NCI-H187 (cell line): ENCODE data around the gene ACTA2.

Source experiments
- DNase-seq, 2 experiments: peaks; one replicate each; lab custom pipeline; 2025; lab: John Stamatoyannopoulos, UW

ACTA2 gene

GRCh38 chr10:88981435-88981834 is 28.9 kb upstream of the ACTA2 start:
- DNase-seq: no peak

- DNase-seq: no peak
These were observed 28.2 kb upstream of the ACTA2 start for GRCh38 chr10:88980800-88981199.

GRCh38 chr10:88980247-88980646 is 27.7 kb upstream of the ACTA2 start:
- no peak for DNase-seq

DNA sequence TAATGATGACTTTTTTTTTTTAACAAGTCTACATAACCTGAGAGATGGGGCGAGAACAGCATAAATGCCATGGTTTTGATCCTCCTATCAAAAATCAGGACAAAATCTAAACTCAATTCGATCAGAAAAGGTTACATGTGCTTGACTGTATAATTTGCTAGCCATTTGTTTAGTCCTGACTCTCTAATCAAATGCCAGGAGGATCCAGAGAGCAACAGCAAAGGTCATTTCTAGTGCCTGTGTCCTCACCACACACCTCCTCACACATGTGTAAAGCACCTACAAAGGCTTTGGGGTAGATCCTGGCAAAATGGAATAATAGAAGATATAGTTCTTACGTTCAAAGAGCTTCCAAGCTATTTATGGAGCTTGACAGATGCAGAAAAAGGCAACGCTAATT is 27.0 kb upstream of the ACTA2 start:
- no peak for DNase-seq

DNA sequence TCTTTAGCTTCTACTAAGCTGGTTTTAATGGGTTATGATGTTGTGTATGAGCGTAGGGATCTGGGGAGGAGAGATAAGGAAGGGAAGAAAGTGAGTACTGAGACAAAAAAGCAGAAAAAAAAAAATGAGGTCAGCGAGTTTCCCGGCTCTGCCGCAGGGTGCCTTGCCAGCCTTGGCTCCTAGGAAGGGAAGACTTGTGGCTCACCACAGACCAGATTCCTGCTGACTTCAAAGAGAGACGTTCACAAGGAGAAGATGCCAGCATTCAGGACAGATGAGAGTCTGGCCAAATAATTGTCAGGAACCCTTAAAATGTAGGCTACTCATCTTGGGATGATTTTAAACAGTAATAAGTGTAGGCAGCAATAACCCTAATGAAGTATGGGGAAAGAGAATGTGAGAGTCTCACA is 26.6 kb upstream of the ACTA2 start:
- no peak for DNase-seq

GRCh38 chr10:88978463-88978862 is 25.9 kb upstream of the ACTA2 start:
- DNase-seq: no peak

- no peak for DNase-seq
These were observed 22.8 kb upstream of the ACTA2 start for GRCh38 chr10:88975377-88975720.

DNA sequence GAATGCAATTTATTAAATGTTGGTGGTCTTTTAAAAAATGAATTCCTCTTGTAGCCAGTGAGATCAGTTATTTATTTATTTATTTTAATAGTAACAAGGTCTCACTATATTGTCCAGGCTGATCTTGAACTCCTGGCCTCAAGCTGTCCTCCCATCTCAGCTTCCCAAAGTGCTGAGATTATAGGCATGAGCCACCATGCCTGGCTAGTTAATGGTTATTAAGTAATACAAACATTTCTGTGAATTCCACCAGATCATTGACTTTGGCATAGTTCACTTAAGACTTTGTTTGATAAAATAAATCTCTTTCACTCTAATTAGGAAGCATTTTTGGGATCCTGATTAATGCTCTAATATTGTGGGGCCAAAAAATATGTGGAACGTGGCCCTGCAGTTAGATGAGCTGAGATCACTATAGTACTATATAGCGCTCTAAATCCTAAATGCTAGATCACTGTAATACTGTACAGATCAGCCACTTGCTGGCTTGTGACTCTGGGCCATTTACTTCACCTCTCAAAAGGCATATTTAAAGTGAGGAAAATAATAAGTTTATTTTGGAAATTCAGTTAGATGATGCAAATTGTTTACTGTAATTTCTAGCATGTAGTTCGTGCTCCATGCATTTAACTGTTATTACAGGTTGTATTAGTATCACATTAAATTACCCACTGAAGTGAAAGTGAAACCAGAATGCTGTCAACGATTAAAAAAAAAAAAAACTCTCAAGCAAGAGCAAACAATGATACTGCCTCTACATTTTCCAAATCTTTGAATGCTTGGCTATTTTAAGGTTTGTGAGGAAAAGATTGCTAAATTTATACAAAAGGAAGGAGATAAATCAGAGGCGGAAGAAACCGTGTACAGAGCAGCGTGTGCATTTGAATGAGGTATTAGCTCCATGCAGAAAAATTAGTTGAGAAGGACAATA is 22.1 kb upstream of the ACTA2 start:
- DNase-seq: no peak

- no peak for DNase-seq
These were observed 21.4 kb upstream of the ACTA2 start for GRCh38 chr10:88974012-88974411.

DNA sequence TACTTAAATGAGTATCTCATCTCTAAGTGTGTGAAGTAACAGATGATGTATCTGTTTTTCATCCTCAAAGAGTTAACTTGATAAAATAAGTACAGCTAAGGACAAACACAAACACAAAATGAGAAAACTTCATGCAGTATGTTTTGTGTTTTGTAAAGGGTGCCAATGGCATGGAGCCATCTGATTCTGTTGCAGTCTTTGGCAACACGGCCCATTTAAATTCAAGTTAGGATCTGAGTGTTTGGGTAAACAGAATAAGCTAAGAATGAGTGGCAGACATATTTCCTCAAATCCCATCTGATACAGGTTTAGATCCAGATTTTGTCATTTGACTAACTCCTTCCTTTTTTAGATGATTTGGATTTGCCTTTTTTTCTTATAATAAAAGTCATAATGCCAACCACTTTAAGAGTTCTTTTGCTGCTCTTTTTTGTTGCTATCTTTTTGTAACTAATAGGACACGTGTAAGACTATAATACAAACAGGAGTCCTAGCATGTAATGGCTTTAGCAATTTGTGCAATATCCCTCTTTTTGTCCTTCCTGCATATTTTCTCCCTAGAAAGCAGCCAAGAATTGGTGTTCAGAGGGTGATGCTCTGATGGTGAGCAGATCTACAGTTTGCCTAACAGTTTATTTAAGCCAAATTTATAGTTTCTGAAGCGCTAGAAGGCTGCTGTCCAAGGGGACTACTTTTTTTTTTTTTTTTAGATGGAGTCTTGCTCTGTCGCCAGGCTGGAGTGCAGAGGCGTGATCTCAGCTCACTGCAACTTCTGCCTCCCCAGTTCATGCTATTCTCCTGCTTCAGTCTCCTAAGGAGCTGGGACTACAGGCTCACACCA is 18.9 kb upstream of the ACTA2 start:
- DNase-seq: no peak

GRCh38 chr10:88968391-88968790 is 15.8 kb upstream of the ACTA2 start:
- no peak for DNase-seq

- DNase-seq: no peak
These were observed 14.2 kb upstream of the ACTA2 start for GRCh38 chr10:88966797-88967196.

DNA sequence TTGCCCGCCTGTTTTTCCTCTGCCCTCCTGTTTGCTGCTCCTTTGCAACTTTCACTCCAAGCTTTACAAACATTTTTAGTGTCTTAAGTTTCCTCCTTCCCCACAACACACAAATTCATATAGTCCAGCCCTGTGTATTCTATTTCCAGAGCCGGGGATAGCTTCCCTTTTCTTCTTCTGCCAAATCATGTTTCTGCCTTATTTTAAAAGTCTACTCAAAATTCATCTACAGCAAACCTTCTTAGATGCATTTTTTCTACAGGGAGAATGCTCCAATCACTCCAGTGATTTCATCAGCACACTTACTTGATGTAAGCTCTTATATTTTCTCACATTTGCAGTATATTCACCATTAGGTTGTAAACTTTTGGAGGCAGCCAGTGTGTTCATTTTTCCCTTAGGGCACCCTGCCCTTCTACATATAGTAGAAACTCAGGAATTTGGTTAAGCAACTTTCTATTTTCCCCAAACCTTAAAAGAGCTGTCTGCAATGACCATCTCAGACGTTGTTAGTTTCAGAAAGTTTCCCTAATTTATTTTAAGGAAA is 12.4 kb upstream of the ACTA2 start:
- no peak for DNase-seq

DNA sequence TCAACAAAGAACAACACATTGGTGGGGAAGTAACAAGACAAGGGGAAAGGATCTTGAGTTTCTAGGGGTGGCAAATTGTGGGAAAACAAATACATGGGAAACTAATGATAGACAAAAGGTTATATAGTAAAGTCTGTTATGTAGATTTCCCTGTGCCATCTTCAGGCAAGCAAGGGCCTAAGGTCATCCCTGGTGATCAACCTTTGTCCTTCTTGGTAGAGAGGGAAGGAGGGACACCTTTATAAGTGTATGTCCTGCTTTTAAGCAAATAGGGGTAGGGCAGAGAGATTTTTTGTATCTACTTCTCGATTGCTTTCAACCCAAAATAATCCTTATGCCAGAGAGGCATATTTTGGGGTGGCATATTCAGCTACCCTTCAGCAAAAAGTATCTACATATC is 11.8 kb upstream of the ACTA2 start:
- no peak for DNase-seq

DNA sequence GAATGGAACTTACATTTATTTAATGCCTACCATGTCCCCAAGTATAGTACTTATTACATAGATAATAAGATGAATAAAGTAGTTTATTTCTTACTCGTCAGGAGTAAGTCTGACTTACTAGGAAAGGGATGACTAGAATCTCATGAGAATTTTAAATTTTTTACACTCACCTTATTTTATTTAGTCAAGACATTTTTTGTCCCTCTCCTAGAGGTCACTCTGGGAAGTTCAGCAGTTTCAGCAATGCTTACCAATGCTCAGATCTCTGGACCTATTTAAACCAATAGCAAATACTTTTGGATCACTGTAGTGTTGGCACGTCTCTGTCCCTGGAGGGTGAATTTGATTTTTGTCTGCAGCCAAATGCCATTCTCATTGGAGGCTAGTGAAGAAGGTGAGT is 10.7 kb upstream of the ACTA2 start:
- DNase-seq: no peak

GRCh38 chr10:88962336-88962735 is 9.8 kb upstream of the ACTA2 start:
- DNase-seq: no peak

- DNase-seq: no peak
These were observed 8.7 kb upstream of the ACTA2 start for GRCh38 chr10:88961266-88961665.

DNA sequence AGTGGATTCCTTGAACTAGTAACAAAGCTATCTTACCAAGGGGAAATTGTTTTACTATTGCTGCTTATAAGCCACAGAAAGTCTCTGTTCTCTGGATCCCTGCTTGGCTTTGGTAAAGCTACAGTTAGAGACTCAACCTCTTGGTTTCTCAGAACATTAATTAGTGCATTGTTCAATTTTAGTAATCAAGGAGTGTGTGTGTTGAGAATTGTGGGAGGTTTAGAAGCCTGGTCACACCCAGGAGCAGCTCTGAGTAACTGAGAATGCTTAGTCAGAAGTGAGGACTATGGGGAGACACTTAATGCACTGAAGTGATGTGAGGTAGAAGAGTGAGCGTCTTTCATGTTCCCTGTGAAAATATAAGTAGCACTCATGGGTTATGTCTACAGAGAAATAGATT is 8.2 kb upstream of the ACTA2 start:
- DNase-seq: no peak

- no peak for DNase-seq
These were observed 6.1 kb upstream of the ACTA2 start for GRCh38 chr10:88958721-88959120.

GRCh38 chr10:88957381-88957780 is 4.8 kb upstream of the ACTA2 start:
- no peak for DNase-seq

GRCh38 chr10:88954458-88955083 is 2.0 kb upstream of the ACTA2 start:
- no peak for DNase-seq

DNA sequence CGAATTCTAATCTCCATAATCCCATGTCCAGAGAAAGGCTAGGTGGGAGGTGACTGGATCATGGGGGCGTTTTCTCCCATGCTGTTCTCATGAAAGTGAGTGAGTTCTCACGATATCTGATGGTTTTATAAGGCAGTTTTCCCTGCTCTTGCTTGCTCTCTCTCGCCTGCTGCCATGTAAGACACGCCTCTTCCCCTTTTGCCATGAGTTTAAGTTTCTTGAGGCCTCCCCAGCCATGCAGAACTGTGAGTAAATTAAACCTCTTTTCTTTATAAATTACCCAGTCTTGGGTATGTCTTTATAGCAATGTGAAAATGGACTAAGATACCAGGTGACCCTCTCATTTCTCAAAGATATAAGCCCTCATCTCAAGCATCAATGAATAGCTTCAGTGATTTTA is 1.1 kb upstream of the ACTA2 start:
- no peak for DNase-seq
